SH-SY5Y (cell line): ENCODE data around the gene SNRNP27.

ENCODE experiments used
- GATA2 ChIP-seq: IDR thresholded peaks from 2 replicates; pipeline ENCODE4 v1.6.1; 2011; ENCODE audit warnings: mild to moderate bottlenecking, low read depth, low read length
- GATA3 ChIP-seq: IDR thresholded peaks from 2 replicates; pipeline ENCODE4 v1.6.1; 2011; ENCODE audit warnings: low read depth, mild to moderate bottlenecking, low read length, moderate library complexity

GRCh38 chr2:69893684-69894551 is at the start of gene SNRNP27:
- TF ChIP-seq GATA2 (no peak), GATA3 (no peak)
